HepG2 (cell line): Measurements from ENCODE around the gene C4BPA. TPM values are rescaled to one million over a fixed set of nuclear protein-coding genes. Genes with fewer than 3 reads are reported as not detected.

ENCODE experiments used
- ATAC-seq: fragments of 200-7000 bp; cut with Tn5 transposase; 3 replicates; pipeline ENCODE4 v1.9.1; 2020; ENCODE audit warnings: mild to moderate bottlenecking, moderate library complexity
- BruUV-seq: library from RNA; stranded (reverse); fragments of 400-500 nt; replicated peaks from 2 replicates; lab custom pipeline; 2021; lab: Mats Ljungman, UMichigan
- CTCF ChIA-PET: fragments of 300-600 bp; formaldehyde crosslinking; extraction: SDS; loops from one replicate; lab custom pipeline; 2021; ENCODE audit warnings: low total read pairs, inconsistent platforms, low intra/inter-chr PET ratio; lab: Yijun Ruan, JAX
- POLR2A ChIA-PET: fragments of 350-600 bp; sonication (Branson Sonifier 250); formaldehyde crosslinking; loops from one replicate; lab custom pipeline; 2020; ENCODE audit warnings: antibody characterized with exemption, inconsistent platforms; lab: Yijun Ruan, JAX
- DNase-seq: peaks from one replicate; pipeline ENCODE4 v3.0.0-alpha.2; 2015; ENCODE audit warnings: low spot score
- FAIRE-seq: peaks from 3 replicates; lab custom pipeline; 2011; peaks lifted over from hg19 to GRCh38; lab: Jason Lieb, UNC
- H2AFZ ChIP-seq: one replicate; pipeline ENCODE4 v1.6.1; 2011; ENCODE audit warnings: low read length, inconsistent platforms
- H3K27ac ChIP-seq: fragments of 300-600 bp; 3 replicates; pipeline ENCODE4 v1.8.0; 2011; ENCODE audit warnings: mixed run types, mild to moderate bottlenecking, mixed read lengths, low read length, inconsistent platforms; ENCODE audit not compliant: insufficient read depth; ENCODE audit errors: extremely low read length
- H3K27me3 ChIP-seq, 2 experiments: fragments of 200-600 bp in 1 of 2; 2 replicates in 1 of 2; 3 replicates in 1 of 2; pipeline versions ENCODE4 v1.6.0 to v1.8.0; 2011; ENCODE audit warnings: low read length in 2 of 2, mild to moderate bottlenecking in 2 of 2, moderate library complexity in 2 of 2, inconsistent platforms in 1 of 2; ENCODE audit not compliant: insufficient read depth in 2 of 2, control insufficient read depth in 1 of 2
- H3K36me3 ChIP-seq, 2 experiments: fragments of 200-600 bp in 1 of 2; replicated peaks in 1 of 2; 2 replicates in 1 of 2; 3 replicates in 1 of 2; pipeline versions ENCODE4 v1.5.1 to v1.8.0; 2011; ENCODE audit warnings: low read length in 2 of 2, inconsistent platforms in 1 of 2; ENCODE audit not compliant: insufficient read depth in 2 of 2, control insufficient read depth in 1 of 2
- H3K4me1 ChIP-seq: 2 replicates; pipeline ENCODE4 v1.5.1; 2012; ENCODE audit warnings: low read length, inconsistent platforms; ENCODE audit not compliant: insufficient read depth
- H3K4me2 ChIP-seq: 2 replicates; pipeline ENCODE4 v1.6.0; 2011; ENCODE audit warnings: low read depth, low read length, inconsistent platforms
- H3K4me3 ChIP-seq, 3 experiments: fragments of 200-600 bp in 1 of 3; sonication (generic), shearing (Covaris generic) in 1 of 3; replicated peaks in 1 of 3; 2 replicates each; pipeline ENCODE4 v1.5.1; 2011 to 2016; ENCODE audit warnings: low read length in 3 of 3, inconsistent platforms in 2 of 3, low read depth in 2 of 3, mild to moderate bottlenecking in 2 of 3, control low read depth in 1 of 3, mixed read lengths in 1 of 3; ENCODE audit not compliant: insufficient read depth in 1 of 3
- H3K79me2 ChIP-seq: one replicate; pipeline ENCODE4 v1.6.1; 2011; ENCODE audit warnings: low read length, inconsistent platforms; ENCODE audit not compliant: insufficient read depth
- H3K9ac ChIP-seq: 2 replicates; pipeline ENCODE4 v1.6.0; 2011; ENCODE audit warnings: mild to moderate bottlenecking, low read depth, low read length, inconsistent platforms; ENCODE audit not compliant: insufficient read depth
- H3K9me3 ChIP-seq: 2 replicates; pipeline ENCODE4 v1.5.1; 2012; ENCODE audit warnings: mild to moderate bottlenecking, low read length
- H4K20me1 ChIP-seq: 2 replicates; pipeline ENCODE4 v1.6.0; 2011; ENCODE audit warnings: inconsistent platforms, mild to moderate bottlenecking, low read length, moderate library complexity; ENCODE audit not compliant: insufficient read depth
- CBX1 ChIP-seq: IDR thresholded peaks from one replicate; pipeline ENCODE4 v1.6.1; 2016; ENCODE audit warnings: antibody characterized with exemption, low read depth
- ESRRA ChIP-seq: sonication (generic); formaldehyde crosslinking; IDR thresholded peaks from 2 replicates; pipeline ENCODE4 v1.5.1; 2020; ENCODE audit warnings: mild to moderate bottlenecking, low read depth, missing genetic modification reagents
- FLYWCH1 ChIP-seq: sonication (generic); formaldehyde crosslinking; IDR thresholded peaks from 2 replicates; pipeline ENCODE4 v1.8.1; 2023; ENCODE audit warnings: mild to moderate bottlenecking, missing genetic modification reagents
- JUNB ChIP-seq: sonication (generic); formaldehyde crosslinking; IDR thresholded peaks from 2 replicates; pipeline ENCODE4 v1.8.0; 2022; ENCODE audit warnings: missing genetic modification reagents, mild to moderate bottlenecking, borderline replicate concordance
- MAF1 ChIP-seq: sonication (generic); formaldehyde crosslinking; IDR thresholded peaks from 2 replicates; pipeline ENCODE4 v1.5.0; 2020; ENCODE audit warnings: missing genetic modification reagents, borderline replicate concordance
- NFIC ChIP-seq: IDR thresholded peaks from 2 replicates; pipeline ENCODE4 v1.6.1; 2012; ENCODE audit warnings: mild to moderate bottlenecking, low read length, inconsistent platforms
- POGZ ChIP-seq: sonication (generic); formaldehyde crosslinking; IDR thresholded peaks from 2 replicates; pipeline ENCODE4 v1.4.0; 2020; ENCODE audit warnings: mild to moderate bottlenecking, missing genetic modification reagents
- RBM39 ChIP-seq: fragments of 200-400 bp; formaldehyde crosslinking; IDR thresholded peaks from one replicate; pipeline ENCODE4 v1.6.1; 2018; ENCODE audit warnings: antibody characterized with exemption, mild to moderate bottlenecking, low read depth, low read length; ENCODE audit not compliant: poor library complexity, severe bottlenecking
- SP140L ChIP-seq: sonication (generic); formaldehyde crosslinking; IDR thresholded peaks from 2 replicates; pipeline ENCODE4 v1.4.0; 2020; ENCODE audit warnings: missing genetic modification reagents, borderline replicate concordance
- STAT5B ChIP-seq: sonication (generic); formaldehyde crosslinking; IDR thresholded peaks from 2 replicates; pipeline ENCODE4 v1.4.0; 2020; ENCODE audit warnings: missing genetic modification reagents
- TARDBP ChIP-seq: sonication (generic); formaldehyde crosslinking; IDR thresholded peaks from 2 replicates; pipeline ENCODE4 v1.8.0; 2022; ENCODE audit warnings: mild to moderate bottlenecking, missing genetic modification reagents
- TCF7L2 ChIP-seq: IDR thresholded peaks from 2 replicates; pipeline ENCODE4 v1.6.1; 2011; ENCODE audit warnings: mild to moderate bottlenecking, low read depth, low read length, moderate library complexity
- ZNF17 ChIP-seq: sonication (generic); formaldehyde crosslinking; IDR thresholded peaks from 2 replicates; pipeline ENCODE4 v1.5.0; 2020; ENCODE audit warnings: mild to moderate bottlenecking, missing genetic modification reagents
- ZNF446 ChIP-seq: sonication (generic); formaldehyde crosslinking; IDR thresholded peaks from 2 replicates; pipeline ENCODE4 v1.5.0; 2020; ENCODE audit warnings: mild to moderate bottlenecking, missing genetic modification reagents
- ZNF616 ChIP-seq: sonication (generic); formaldehyde crosslinking; IDR thresholded peaks from 2 replicates; pipeline ENCODE4 v1.5.0; 2020; ENCODE audit warnings: low read depth, mild to moderate bottlenecking, missing genetic modification reagents
- ZNF782 ChIP-seq: sonication (generic); formaldehyde crosslinking; IDR thresholded peaks from 2 replicates; pipeline ENCODE4 v1.4.0; 2020; ENCODE audit warnings: missing genetic modification reagents, mild to moderate bottlenecking, borderline replicate concordance
- WGBS: methylation state at CpG from one replicate; pipeline ENCODE4 v1.1.6; 2017; ENCODE audit warnings: low lambda C conversion rate; 5-methylcytosine and 5-hydroxymethylcytosine counted together
- in situ Hi-C: cut with HindIII; loops from 2 replicates; pipeline ENCODE4 v1.10.0; 2017; ENCODE audit warnings: low pct_unique_long_range_greater_than_20kb; ENCODE audit not compliant: extremely low pct_ligation_motif_present
- intact Hi-C: fragments of 100-400 bp; cut with micrococcal nuclease; formaldehyde crosslinking; loops from one replicate; pipeline ENCODE4 v1.10.0; 2022; ENCODE audit not compliant: unreplicated experiment
- polyA plus RNA-seq, 8 experiments: library from polyadenylated mRNA; depleted of rRNA in 3 of 8; stranded (reverse) in 7 of 8; unstranded in 1 of 8; fragments of >200 nt; fragmentation: Illumina TruSeq in 4 of 8; extraction: Trizol in 4 of 8; gene quantifications; 2 replicates each; pipeline versions ENCODE4 v1.2.1 to v1.2.3, GENCODE V29; 2011 to 2016; ENCODE audit warnings: low read depth in 4 of 8, missing spikeins in 1 of 8, mixed read lengths in 1 of 8; ENCODE audit not compliant: insufficient read depth in 1 of 8
- total RNA-seq, 5 experiments: library from RNA; depleted of rRNA; stranded (reverse); fragments of >200 nt; fragmentation: Illumina TruSeq; extraction: Trizol; gene quantifications; 2 replicates each; pipeline ENCODE4 v1.2.3, GENCODE V29; 2016; ENCODE audit warnings: low read depth in 1 of 5
- TF ChIP-seq, protein P1 (sequence below): sonication (generic); formaldehyde crosslinking; IDR thresholded peaks from 2 replicates; pipeline ENCODE4 v1.9.0; 2022; ENCODE audit warnings: missing genetic modification reagents, mild to moderate bottlenecking, borderline replicate concordance
- TF ChIP-seq, protein P2 (sequence below): sonication (generic); formaldehyde crosslinking; IDR thresholded peaks from 2 replicates; pipeline ENCODE4 v1.4.0; 2020; ENCODE audit warnings: mild to moderate bottlenecking, low read depth, missing genetic modification reagents

The C4BPA gene
- total and polyA plus RNA-seq, 2 of the 13 experiments (the other 11 are each of a cell fraction or from before 2014, with no cell fraction given) = 32.1 to 60.1 TPM

DNA sequence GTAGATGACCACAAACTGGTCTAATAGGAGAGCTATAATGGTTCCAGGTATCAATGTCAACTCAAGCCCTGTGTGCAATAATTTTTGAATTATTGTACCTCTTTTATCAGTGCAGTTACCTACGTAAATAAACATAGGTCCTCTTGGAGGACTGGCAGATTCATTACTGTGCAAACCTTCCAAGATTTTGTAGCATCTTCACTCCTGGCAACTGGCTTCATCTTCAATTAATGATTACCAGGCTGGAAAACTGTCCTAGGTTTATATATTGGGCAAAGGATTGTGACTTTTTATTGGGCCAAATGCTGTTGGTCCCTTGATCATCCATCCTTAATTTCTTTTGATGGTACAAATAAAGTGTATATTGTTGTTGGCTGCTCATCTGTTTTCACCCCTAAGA lies 35.6 kb downstream of the C4BPA start:
- no peaks in the 10 kb centered on the region for H3K27me3 ChIP-seq
- H2AFZ ChIP-seq = no peak overlapping the region
- in situ Hi-C loops = no loop called here
- POLR2A ChIA-PET = no interaction called here
- CTCF ChIA-PET = no interaction called here
- no peak overlapping the region for H3K4me2 ChIP-seq
- H3K4me1 ChIP-seq = no peaks in the 10 kb centered on the region
- intact Hi-C loops = no loop called here
- DNase-seq = no peak
- no peak overlapping the region for H3K27ac ChIP-seq
- H3K36me3 ChIP-seq = no peaks in the 10 kb centered on the region
- TF ChIP-seq JUNB (CRISPR knock-in tag) (no peak), ESRRA (CRISPR knock-in tag) (no peak), ZNF782 (CRISPR knock-in tag) (no peak), POGZ (CRISPR knock-in tag) (no peak), ZNF17 (CRISPR knock-in tag) (no peak), STAT5B (no peak)
- H4K20me1 ChIP-seq = no peaks in the 10 kb centered on the region
- no peaks in the 10 kb centered on the region for H3K9me3 ChIP-seq
- ATAC-seq = no peak
- no peaks in the 10 kb centered on the region for H3K79me2 ChIP-seq
- H3K4me3 ChIP-seq = no peak overlapping the region
- H3K9ac ChIP-seq = no peak overlapping the region
- 93% methylated on average over 1 of the region's 1 CpG for WGBS
- BruUV-seq = no TSS peak
- FAIRE-seq = no peak

DNA sequence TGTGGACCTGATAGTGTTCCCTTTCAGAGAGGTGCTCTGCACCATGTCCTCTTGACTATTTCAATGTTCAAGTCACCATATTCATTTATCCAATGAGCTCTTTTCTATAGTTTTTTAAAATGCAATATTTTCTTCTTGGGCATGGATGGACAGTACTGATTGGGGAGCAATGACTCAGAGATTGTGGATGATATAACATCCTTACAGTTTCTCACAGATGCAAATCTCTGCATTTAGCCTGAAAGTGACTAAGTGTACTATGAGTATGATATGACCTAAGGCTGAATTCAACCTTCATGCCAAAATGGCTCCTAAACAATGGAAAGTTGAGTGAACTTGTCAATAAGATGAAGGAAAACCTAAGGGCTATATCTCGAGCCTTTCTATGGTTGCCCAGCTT lies 36.5 kb downstream of the C4BPA start:
- ChIA-PET CTCF (no interaction called here), POLR2A (no interaction called here)
- Histone ChIP-seq H3K27ac (no peak overlapping the region), H3K4me3 (no peak overlapping the region), H3K36me3 (no peaks in the 10 kb centered on the region), H3K9ac (no peak overlapping the region), H3K4me1 (no peaks in the 10 kb centered on the region), H3K9me3 (no peaks in the 10 kb centered on the region), H4K20me1 (no peaks in the 10 kb centered on the region), H2AFZ (no peak overlapping the region), H3K27me3 (no peaks in the 10 kb centered on the region), H3K4me2 (no peak overlapping the region), H3K79me2 (no peaks in the 10 kb centered on the region)
- BruUV-seq = no TSS peak
- intact Hi-C loops = no loop called here
- ATAC-seq = no peak
- 30% methylated on average over 1 of the region's 1 CpG for WGBS
- DNase-seq = no peak
- in situ Hi-C loops = no loop called here
- no peak for FAIRE-seq
- TF ChIP-seq, protein P1, sequence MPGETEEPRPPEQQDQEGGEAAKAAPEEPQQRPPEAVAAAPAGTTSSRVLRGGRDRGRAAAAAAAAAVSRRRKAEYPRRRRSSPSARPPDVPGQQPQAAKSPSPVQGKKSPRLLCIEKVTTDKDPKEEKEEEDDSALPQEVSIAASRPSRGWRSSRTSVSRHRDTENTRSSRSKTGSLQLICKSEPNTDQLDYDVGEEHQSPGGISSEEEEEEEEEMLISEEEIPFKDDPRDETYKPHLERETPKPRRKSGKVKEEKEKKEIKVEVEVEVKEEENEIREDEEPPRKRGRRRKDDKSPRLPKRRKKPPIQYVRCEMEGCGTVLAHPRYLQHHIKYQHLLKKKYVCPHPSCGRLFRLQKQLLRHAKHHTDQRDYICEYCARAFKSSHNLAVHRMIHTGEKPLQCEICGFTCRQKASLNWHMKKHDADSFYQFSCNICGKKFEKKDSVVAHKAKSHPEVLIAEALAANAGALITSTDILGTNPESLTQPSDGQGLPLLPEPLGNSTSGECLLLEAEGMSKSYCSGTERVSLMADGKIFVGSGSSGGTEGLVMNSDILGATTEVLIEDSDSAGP (CRISPR knock-in tag) = no peak
- TF ChIP-seq FLYWCH1 (CRISPR knock-in tag) = no peak
- no peak for TF ChIP-seq MAF1
- TF ChIP-seq NFIC = no peak
- no peak for TF ChIP-seq TCF7L2
- no peak for TF ChIP-seq TARDBP (CRISPR knock-in tag)
- no peak for TF ChIP-seq CBX1
- TF ChIP-seq ZNF616 (CRISPR knock-in tag) = no peak
- no peak for TF ChIP-seq SP140L (CRISPR knock-in tag)
- TF ChIP-seq, protein P2, sequence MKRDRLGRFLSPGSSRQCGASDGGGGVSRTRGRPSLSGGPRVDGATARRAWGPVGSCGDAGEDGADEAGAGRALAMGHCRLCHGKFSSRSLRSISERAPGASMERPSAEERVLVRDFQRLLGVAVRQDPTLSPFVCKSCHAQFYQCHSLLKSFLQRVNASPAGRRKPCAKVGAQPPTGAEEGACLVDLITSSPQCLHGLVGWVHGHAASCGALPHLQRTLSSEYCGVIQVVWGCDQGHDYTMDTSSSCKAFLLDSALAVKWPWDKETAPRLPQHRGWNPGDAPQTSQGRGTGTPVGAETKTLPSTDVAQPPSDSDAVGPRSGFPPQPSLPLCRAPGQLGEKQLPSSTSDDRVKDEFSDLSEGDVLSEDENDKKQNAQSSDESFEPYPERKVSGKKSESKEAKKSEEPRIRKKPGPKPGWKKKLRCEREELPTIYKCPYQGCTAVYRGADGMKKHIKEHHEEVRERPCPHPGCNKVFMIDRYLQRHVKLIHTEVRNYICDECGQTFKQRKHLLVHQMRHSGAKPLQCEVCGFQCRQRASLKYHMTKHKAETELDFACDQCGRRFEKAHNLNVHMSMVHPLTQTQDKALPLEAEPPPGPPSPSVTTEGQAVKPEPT (CRISPR knock-in tag) = no peak
- no peak for TF ChIP-seq RBM39
- no peak for TF ChIP-seq ZNF446 (CRISPR knock-in tag)
